Transverse colon (tissue), 4 donors: ENCODE measurements around the gene PTCD1.

Experiments
- CTCF ChIP-seq, 5 experiments: fragments of 200-600 bp in 3 of 5; fragments of 450-650 bp in 2 of 5; sonication (generic) in 3 of 5; IDR thresholded peaks; 1 replicate in 2 of 5; 2 replicates in 3 of 5; pipeline ENCODE4 v1.5.1; 2016 to 2017; ENCODE audit warnings: antibody characterized with exemption in 5 of 5, inconsistent platforms in 3 of 5, mild to moderate bottlenecking in 2 of 5, moderate library complexity in 1 of 5
- EP300 ChIP-seq: sonication (generic); formaldehyde crosslinking; IDR thresholded peaks from one replicate; pipeline ENCODE4 v1.6.1; 2017; ENCODE audit warnings: antibody characterized with exemption, low read depth
- POLR2A ChIP-seq: fragments of 450-650 bp; IDR thresholded peaks from one replicate; pipeline ENCODE4 v1.6.1; 2016; ENCODE audit warnings: antibody characterized with exemption, mild to moderate bottlenecking, moderate library complexity
- POLR2AphosphoS5 ChIP-seq, 3 donors: sonication (generic); formaldehyde crosslinking; IDR thresholded peaks; one replicate each; pipeline ENCODE4 v1.6.1; 2016; ENCODE audit warnings: antibody characterized with exemption in 3 of 3

- TF ChIP-seq EP300 (no peak), CTCF (IDR thresholded peaks at IDR 0.05) (no peak), POLR2AphosphoS5 (IDR thresholded peaks at IDR 0.05) (no peak), POLR2A (no peak)
Measured at GRCh38 chr7:99404235-99404976, 34.2 kb downstream of the PTCD1 start.
